ENCODE measurements around the gene PLXNA4.

DNA sequence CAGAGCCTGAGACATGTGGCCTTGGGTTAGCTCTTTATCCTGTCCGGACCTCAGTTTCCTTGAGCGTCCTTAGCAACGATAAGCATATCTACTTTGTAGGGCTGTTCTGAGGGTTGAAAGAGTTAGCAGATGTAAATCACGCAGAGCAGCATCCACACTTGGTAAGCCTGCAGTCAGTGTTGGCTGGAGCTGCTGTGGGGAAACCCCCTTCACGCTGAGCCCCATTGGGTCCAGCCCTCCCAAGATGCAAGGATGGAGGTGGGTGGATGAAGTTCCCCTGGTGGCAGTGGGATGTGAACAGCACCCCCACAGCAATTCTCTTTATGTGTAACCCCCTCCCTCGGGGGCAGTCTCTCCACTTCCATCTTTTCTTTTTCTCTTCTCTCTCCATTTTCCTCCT is 109.9 kb downstream of the PLXNA4 start:
- TF ChIP-seq, protein P1, sequence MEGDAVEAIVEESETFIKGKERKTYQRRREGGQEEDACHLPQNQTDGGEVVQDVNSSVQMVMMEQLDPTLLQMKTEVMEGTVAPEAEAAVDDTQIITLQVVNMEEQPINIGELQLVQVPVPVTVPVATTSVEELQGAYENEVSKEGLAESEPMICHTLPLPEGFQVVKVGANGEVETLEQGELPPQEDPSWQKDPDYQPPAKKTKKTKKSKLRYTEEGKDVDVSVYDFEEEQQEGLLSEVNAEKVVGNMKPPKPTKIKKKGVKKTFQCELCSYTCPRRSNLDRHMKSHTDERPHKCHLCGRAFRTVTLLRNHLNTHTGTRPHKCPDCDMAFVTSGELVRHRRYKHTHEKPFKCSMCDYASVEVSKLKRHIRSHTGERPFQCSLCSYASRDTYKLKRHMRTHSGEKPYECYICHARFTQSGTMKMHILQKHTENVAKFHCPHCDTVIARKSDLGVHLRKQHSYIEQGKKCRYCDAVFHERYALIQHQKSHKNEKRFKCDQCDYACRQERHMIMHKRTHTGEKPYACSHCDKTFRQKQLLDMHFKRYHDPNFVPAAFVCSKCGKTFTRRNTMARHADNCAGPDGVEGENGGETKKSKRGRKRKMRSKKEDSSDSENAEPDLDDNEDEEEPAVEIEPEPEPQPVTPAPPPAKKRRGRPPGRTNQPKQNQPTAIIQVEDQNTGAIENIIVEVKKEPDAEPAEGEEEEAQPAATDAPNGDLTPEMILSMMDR (IDR thresholded peaks at IDR 0.05) = no peak
- TF ChIP-seq POLR2A (IDR thresholded peaks at IDR 0.05) = no peak

All from prostate gland (tissue), 2 donors.